H1 (cell line): Measurements from ENCODE around the gene SH3RF3. TPM values are rescaled to one million over a fixed set of nuclear protein-coding genes. Genes with fewer than 3 reads are reported as not detected.

ENCODE experiments used
- CTBP2 ChIP-seq: IDR thresholded peaks from 2 replicates; pipeline ENCODE4 v1.7.0; 2011; ENCODE audit warnings: borderline replicate concordance, mild to moderate bottlenecking, moderate library complexity, mixed read lengths, low read length; ENCODE audit not compliant: insufficient read depth, insufficient read length
- HDAC2 ChIP-seq, 2 experiments: fragments of 300-600 bp in 1 of 2; sonication (generic) in 1 of 2; IDR thresholded peaks; 2 replicates each; pipeline ENCODE4 v1.6.1; 2011 to 2012; ENCODE audit warnings: low read depth in 2 of 2, low read length in 2 of 2, mild to moderate bottlenecking in 2 of 2, moderate library complexity in 2 of 2, borderline replicate concordance in 1 of 2, inconsistent platforms in 1 of 2
- KDM4A ChIP-seq: IDR thresholded peaks from one replicate; pipeline ENCODE4 v1.7.1; 2012; ENCODE audit warnings: low read depth, mild to moderate bottlenecking, moderate library complexity, low read length, inconsistent platforms; ENCODE audit not compliant: severe bottlenecking
- NRF1 ChIP-seq: IDR thresholded peaks from 2 replicates; pipeline ENCODE4 v1.6.1; 2011; ENCODE audit warnings: mild to moderate bottlenecking, low read depth, low read length, improper control_type of control experiment
- RBBP5 ChIP-seq: IDR thresholded peaks from 2 replicates; pipeline ENCODE4 v1.7.1; 2012; ENCODE audit warnings: low read depth, mild to moderate bottlenecking, inconsistent platforms, low read length, moderate library complexity, borderline replicate concordance
- RXRA ChIP-seq: IDR thresholded peaks from 2 replicates; pipeline ENCODE4 v1.6.1; 2011; ENCODE audit warnings: low read depth, mild to moderate bottlenecking, low read length, moderate library complexity; ENCODE audit not compliant: insufficient read depth
- polyA plus RNA-seq, 7 experiments: library from polyadenylated mRNA; depleted of rRNA in 3 of 7; stranded (reverse) in 5 of 7; unstranded in 2 of 7; fragments of >200 nt in 5 of 7; fragments of 200-250 nt in 2 of 7; gene quantifications; 1 replicate in 5 of 7; 2 replicates in 1 of 7; 4 replicates in 1 of 7; pipeline versions ENCODE4 v1.2.1 to v1.2.3, GENCODE V29; 2011 to 2013; ENCODE audit warnings: missing spikeins in 2 of 7, mixed read lengths in 2 of 7
- total RNA-seq: library from RNA; stranded (reverse); fragmentation: NEBNext Ultra II Directional; extraction: Animal tissue kit (Norgen Biotek cat#: 25700); gene quantifications from 2 replicates; pipeline ENCODE4 v1.2.1, GENCODE V29; 2021

SH3RF3 gene
- total and polyA plus RNA-seq, 2 of the 8 experiments (the other 6 are each of a cell fraction or from before 2014, with no cell fraction given) = 0.11 to 0.65 TPM

DNA sequence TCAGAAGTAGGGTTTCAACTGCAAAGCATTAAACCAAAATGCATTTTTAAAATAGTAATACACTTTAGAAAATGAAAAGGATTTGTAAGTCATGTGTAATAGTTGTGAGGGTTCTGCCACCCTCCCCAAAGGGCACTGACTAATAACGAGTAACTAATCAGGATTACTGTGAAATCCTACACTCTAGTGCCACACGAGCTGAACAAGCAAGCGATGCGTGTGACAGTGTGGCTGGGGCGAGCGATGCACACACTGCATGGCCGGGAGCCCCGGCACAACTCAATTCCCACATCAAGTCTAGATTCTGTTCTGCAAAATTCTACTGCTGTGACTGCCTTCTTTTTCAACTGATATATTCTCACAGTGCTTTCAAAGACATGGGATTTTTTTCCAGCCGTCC lies 328.4 kb downstream of the SH3RF3 start (continued):
- TF ChIP-seq KDM4A (no peak), NRF1 (no peak), HDAC2 (IDR thresholded peaks at IDR 0.05; ENCODE audit: borderline replicate concordance in 1 of 2, low read depth in 2 of 2, low read length in 2 of 2) (no peak), RBBP5 (no peak), RXRA (no peak), CTBP2 (no peak)
